Right lobe of liver (tissue), 6 donors: ENCODE results near the gene DPYD. TPM values are rescaled to one million over a fixed set of nuclear protein-coding genes. Genes with fewer than 3 reads are reported as not detected.

Experiments
- ATAC-seq, 4 donors: fragments of 200-7000 bp; cut with Tn5 transposase; one replicate each; pipeline ENCODE4 v1.9.1; 2020; ENCODE audit warnings: mild to moderate bottlenecking in 4 of 4, moderate library complexity in 4 of 4
- DNase-seq, 3 donors: peaks; one replicate each; pipeline ENCODE4 v3.0.0-alpha.2; 2020
- H3K27ac ChIP-seq, 3 donors: fragments of 200-600 bp; one replicate each; pipeline ENCODE4 v1.8.0; 2022
- H3K27me3 ChIP-seq, 2 donors: fragments of 200-600 bp; one replicate each; pipeline ENCODE4 v1.8.0; 2022
- H3K36me3 ChIP-seq, 4 donors: fragments of 200-600 bp; sonication (generic) in 1 of 4; one replicate each; pipeline versions ENCODE4 v1.5.1 to v1.8.0; 2017 to 2022; ENCODE audit warnings: control low read depth in 1 of 4
- H3K4me1 ChIP-seq, 4 donors: fragments of 200-600 bp; sonication (generic) in 1 of 4; one replicate each; pipeline versions ENCODE4 v1.5.1 to v1.8.0; 2017 to 2022; ENCODE audit warnings: control low read depth in 1 of 4
- H3K4me3 ChIP-seq, 3 donors: fragments of 200-600 bp; one replicate each; pipeline ENCODE4 v1.8.0; 2022
- H3K9me3 ChIP-seq, 4 donors: fragments of 200-600 bp; sonication (generic) in 1 of 4; one replicate each; pipeline versions ENCODE4 v1.5.1 to v1.8.0; 2017 to 2022; ENCODE audit warnings: control low read depth in 1 of 4
- POLR2A ChIP-seq: fragments of 450-650 bp; IDR thresholded peaks from one replicate; pipeline ENCODE4 v1.6.1; 2017; ENCODE audit warnings: antibody characterized with exemption, mild to moderate bottlenecking
- WGBS: methylation state at CpG from one replicate; pipeline ENCODE4 v1.1.6; 2018; ENCODE audit warnings: low coverage, low lambda C conversion rate; ENCODE audit not compliant: insufficient coverage; ENCODE audit errors: missing lambda C conversion rate; 5-methylcytosine and 5-hydroxymethylcytosine counted together
- intact Hi-C, 2 donors: fragments of 100-400 bp; cut with DNase I; formaldehyde crosslinking; loops; one replicate each; pipeline versions ENCODE4 v1.11.2 to v1.14.1; 2022
- total RNA-seq, 6 experiments: library from RNA; depleted of rRNA in 2 of 6; stranded (reverse); fragments of >200 nt in 2 of 6; fragmentation: NEBNext Ultra II Directional in 3 of 6; extraction: Animal tissue kit (Norgen Biotek cat#: 25700) in 3 of 6; gene quantifications; one replicate each; pipeline versions ENCODE4 v1.1.0 to v1.2.4, GENCODE V29; 2016 to 2023
- TF ChIP-seq, protein P1 (sequence below), 4 donors: fragments of 200-600 bp in 3 of 4; fragments of 450-650 bp in 1 of 4; IDR thresholded peaks; one replicate each; pipeline versions ENCODE4 v1.5.1 to v1.8.0; 2016 to 2022; ENCODE audit warnings: antibody characterized with exemption in 4 of 4, mild to moderate bottlenecking in 2 of 4
- donor health status: DM: no; HTN: yes; CAD: no.
- donor health status: DM: no; HTN: no; CAD: no.
- donor health status: DM: no; HTN: no; CAD: no.
- donor health status: DM: no; HTN: yes; CAD: no.
- donor health status: DM: no; HTN: yes; CAD: no.

The DPYD gene
- total RNA-seq, 6 experiments from 2014 or later = 25.2 to 74.4 (median 40.0) TPM

DNA sequence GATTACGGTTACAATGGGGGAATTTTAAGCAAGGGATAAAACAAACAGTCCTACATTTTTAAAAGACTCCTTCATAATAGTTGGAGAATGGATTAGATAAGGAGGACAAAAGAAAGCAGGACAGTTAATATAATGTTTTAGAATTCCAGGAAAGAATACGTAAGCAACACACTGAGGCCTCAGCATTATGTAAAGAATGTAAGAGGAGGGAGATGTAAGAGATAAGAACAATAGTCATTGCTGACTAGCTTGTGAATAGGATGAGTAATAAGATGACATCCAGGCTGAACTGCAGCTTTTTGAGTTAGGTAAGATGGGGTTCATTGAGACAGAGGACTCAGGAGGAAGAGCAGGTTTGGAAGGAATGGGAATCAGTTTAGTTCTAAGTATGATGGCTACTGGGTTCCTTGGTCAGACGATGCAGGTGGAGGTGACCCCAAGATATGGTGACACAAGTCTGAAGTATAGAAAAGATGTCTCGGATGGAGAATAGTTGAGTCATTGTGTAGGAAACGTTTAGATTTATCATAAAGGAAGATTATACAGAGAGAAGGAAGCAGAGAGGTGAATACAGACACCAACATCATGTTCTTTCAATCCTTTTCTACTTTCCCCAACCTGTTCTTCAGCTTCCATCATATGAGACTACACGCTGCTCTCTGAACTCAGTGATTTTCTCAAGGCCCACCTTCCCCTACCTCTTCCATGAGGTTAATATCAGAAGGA is 826.4 kb downstream of the DPYD start:
- intact Hi-C loops = no loop called here
- TF ChIP-seq, protein P1, sequence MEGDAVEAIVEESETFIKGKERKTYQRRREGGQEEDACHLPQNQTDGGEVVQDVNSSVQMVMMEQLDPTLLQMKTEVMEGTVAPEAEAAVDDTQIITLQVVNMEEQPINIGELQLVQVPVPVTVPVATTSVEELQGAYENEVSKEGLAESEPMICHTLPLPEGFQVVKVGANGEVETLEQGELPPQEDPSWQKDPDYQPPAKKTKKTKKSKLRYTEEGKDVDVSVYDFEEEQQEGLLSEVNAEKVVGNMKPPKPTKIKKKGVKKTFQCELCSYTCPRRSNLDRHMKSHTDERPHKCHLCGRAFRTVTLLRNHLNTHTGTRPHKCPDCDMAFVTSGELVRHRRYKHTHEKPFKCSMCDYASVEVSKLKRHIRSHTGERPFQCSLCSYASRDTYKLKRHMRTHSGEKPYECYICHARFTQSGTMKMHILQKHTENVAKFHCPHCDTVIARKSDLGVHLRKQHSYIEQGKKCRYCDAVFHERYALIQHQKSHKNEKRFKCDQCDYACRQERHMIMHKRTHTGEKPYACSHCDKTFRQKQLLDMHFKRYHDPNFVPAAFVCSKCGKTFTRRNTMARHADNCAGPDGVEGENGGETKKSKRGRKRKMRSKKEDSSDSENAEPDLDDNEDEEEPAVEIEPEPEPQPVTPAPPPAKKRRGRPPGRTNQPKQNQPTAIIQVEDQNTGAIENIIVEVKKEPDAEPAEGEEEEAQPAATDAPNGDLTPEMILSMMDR (IDR thresholded peaks at IDR 0.05) = no peak
- TF ChIP-seq POLR2A = no peak
- no peak for DNase-seq
- H3K27me3 ChIP-seq = no peaks in the 10 kb centered on the region
- H3K9me3 ChIP-seq = no peaks in the 10 kb centered on the region
- 78% methylated on average over 6 of the region's 6 CpGs for WGBS
- H3K36me3 ChIP-seq = peaks cover 0 to 16% (median 0%) of the 10 kb centered on the region in 4 donors
- H3K27ac ChIP-seq = no peak overlapping the region
- H3K4me1 ChIP-seq = no peaks in the 10 kb centered on the region
- no peak overlapping the region for H3K4me3 ChIP-seq
- no peak for ATAC-seq

DNA sequence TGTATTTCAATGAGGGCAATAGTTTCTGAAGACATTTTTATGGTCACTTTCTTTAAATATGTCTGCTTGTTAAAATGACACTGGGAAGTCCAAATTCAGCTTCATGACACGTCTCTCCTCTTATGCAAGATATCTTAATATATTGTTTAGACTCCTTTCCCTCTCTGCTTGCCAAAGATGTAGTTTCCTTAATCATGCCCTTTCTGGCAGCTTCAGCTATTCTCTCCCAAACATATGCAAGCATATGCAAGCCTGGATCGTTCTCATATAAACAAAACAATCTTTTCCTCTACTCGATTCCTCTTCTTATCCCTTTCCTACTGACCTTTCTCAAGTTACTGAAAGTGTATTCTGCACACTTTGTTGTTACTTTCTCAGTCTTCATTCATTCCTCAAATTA is 827.1 kb downstream of the DPYD start:
- no peak for ATAC-seq

DNA sequence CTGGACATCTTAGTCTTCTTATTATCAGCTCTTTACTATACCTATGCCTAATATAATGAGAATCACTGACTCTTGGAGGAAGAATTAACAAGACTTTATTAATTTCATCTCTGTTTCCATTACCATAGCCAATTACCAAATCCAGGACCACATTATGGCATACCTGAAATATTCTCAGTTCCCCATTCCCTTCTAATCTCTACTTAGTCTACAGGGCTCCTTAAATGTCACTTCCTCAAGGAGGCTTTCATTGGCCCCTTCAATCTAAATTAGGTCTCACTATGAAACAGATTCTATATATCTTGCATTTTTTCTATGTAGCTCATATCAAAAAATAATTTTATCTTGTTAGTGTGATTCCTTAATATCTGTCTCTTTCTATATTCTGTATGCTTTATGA is 828.0 kb downstream of the DPYD start:
- H3K27me3 ChIP-seq = no peaks in the 10 kb centered on the region
- no peaks in the 10 kb centered on the region for H3K9me3 ChIP-seq
- peaks cover 0 to 14% (median 0%) of the 10 kb centered on the region in 4 donors for H3K36me3 ChIP-seq
- intact Hi-C loops = no loop called here
- H3K27ac ChIP-seq = no peak overlapping the region
- no peak for TF ChIP-seq POLR2A
- TF ChIP-seq, protein P1 (IDR thresholded peaks at IDR 0.05) = no peak
- H3K4me3 ChIP-seq = no peak overlapping the region
- ATAC-seq = no peak
- H3K4me1 ChIP-seq = no peaks in the 10 kb centered on the region
- no peak for DNase-seq

More for the DNA sequence above, 827.1 kb downstream of the DPYD start:
- H3K27ac ChIP-seq = no peak overlapping the region
- no peaks in the 10 kb centered on the region for H3K4me1 ChIP-seq
- peaks cover 0 to 16% (median 0%) of the 10 kb centered on the region in 4 donors for H3K36me3 ChIP-seq
- WGBS = 75% methylated on average over 3 of the region's 3 CpGs
- DNase-seq = no peak
- H3K4me3 ChIP-seq = no peak overlapping the region
- no peaks in the 10 kb centered on the region for H3K27me3 ChIP-seq
- intact Hi-C loops = no loop called here
- H3K9me3 ChIP-seq = no peaks in the 10 kb centered on the region
- no peak for TF ChIP-seq POLR2A
- TF ChIP-seq, protein P1 (IDR thresholded peaks at IDR 0.05) = no peak

DNA sequence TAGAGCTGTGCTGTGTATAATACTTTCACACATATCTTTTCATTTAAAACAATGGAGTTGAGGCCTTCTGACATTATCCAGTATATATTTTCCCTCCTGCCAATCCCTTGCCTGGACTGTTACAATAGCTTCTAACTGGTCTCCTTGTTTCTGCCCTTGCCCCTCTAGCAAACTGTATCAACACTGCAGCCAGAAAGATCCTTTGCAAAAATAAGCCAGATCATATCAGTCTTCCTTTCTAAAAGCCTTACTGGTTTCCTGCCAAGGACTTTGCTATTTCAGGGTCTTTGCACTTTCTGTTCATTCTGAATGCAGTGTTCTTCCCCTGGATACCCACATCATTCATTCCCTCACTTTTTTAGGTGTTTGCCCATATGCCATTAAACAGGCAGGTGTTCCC is 829.2 kb downstream of the DPYD start:
- H3K9me3 ChIP-seq = no peaks in the 10 kb centered on the region
- H3K36me3 ChIP-seq = peaks cover 0 to 3% (median 0%) of the 10 kb centered on the region in 4 donors
- ATAC-seq (no peak), DNase-seq (no peak)
- H3K4me3 ChIP-seq = no peak overlapping the region
- no peaks in the 10 kb centered on the region for H3K27me3 ChIP-seq
- TF ChIP-seq POLR2A = no peak
- TF ChIP-seq, protein P1 (IDR thresholded peaks at IDR 0.05) = no peak
- intact Hi-C loops = no loop called here
- H3K27ac ChIP-seq = no peak overlapping the region
- no peaks in the 10 kb centered on the region for H3K4me1 ChIP-seq

GRCh38 chr1:97091263-97091662 is 829.6 kb downstream of the DPYD start:
- Histone ChIP-seq H3K27me3 (no peaks in the 10 kb centered on the region), H3K36me3 (no peaks in the 10 kb centered on the region), H3K9me3 (no peaks in the 10 kb centered on the region), H3K4me3 (no peak overlapping the region), H3K4me1 (no peaks in the 10 kb centered on the region), H3K27ac (no peak overlapping the region)
- intact Hi-C loops = no loop called here
- no peak for DNase-seq
- ATAC-seq = no peak
- no peak for TF ChIP-seq POLR2A
- TF ChIP-seq, protein P1 (IDR thresholded peaks at IDR 0.05) = no peak
- WGBS = 70% methylated on average over 3 of the region's 3 CpGs
